Colonic mucosa (tissue), 4 donors: Measurements from ENCODE around the gene MXI1. TPM values are rescaled to one million over a fixed set of nuclear protein-coding genes. Genes with fewer than 3 reads are reported as not detected.

Experiments used
- DNase-seq: peaks from one replicate; pipeline ENCODE4 v3.0.0-alpha.2; 2020
- H3K27ac ChIP-seq: fragments of 200-600 bp; one replicate; pipeline ENCODE4 v1.8.0; 2021
- H3K27me3 ChIP-seq: fragments of 200-600 bp; one replicate; pipeline ENCODE4 v1.8.0; 2021
- H3K36me3 ChIP-seq: fragments of 200-600 bp; one replicate; pipeline ENCODE4 v1.8.0; 2021
- H3K4me1 ChIP-seq: fragments of 200-600 bp; one replicate; pipeline ENCODE4 v1.8.0; 2021; ENCODE audit warnings: mild to moderate bottlenecking
- H3K4me3 ChIP-seq: fragments of 200-600 bp; one replicate; pipeline ENCODE4 v1.8.0; 2021
- H3K9ac ChIP-seq, 2 donors: one replicate each; pipeline ENCODE4 v1.7.0; 2013; ENCODE audit warnings: control low read depth in 2 of 2, low read depth in 2 of 2, low read length in 2 of 2
- H3K9me3 ChIP-seq: fragments of 200-600 bp; one replicate; pipeline ENCODE4 v1.8.0; 2021
- CTCF ChIP-seq: fragments of 200-600 bp; IDR thresholded peaks from one replicate; pipeline ENCODE4 v1.8.0; 2022; ENCODE audit warnings: antibody characterized with exemption, mild to moderate bottlenecking
- intact Hi-C: fragments of 100-400 bp; cut with DNase I; formaldehyde crosslinking; loops from one replicate; pipeline ENCODE4 v1.14.1; 2022
- total RNA-seq, 2 donors: library from RNA; stranded (reverse); fragmentation: NEBNext Ultra II Directional in 1 of 2; extraction: Animal tissue kit (Norgen Biotek cat#: 25700) in 1 of 2; gene quantifications; one replicate each; pipeline ENCODE4 v1.2.1, GENCODE V29; 2021
- donor health status: healthy.
- donor health status: DM: no; HTN: no; CAD: no.
- donor health status: DM: no; HTN: no; CAD: no.

MXI1 gene
- total RNA-seq: 100 to 1,000 TPM in 1 of 2 donors, 10 to 100 TPM in 1; 58.0 to 304 TPM

- TF ChIP-seq CTCF: no peak
These were observed at the start of gene MXI1 for GRCh38 chr10:110207011-110207804. TSS of gene MXI1 (plus strand) at chr10:110207605. CDS start at chr10:110207809, 204 bp downstream.

GRCh38 chr10:110158051-110159005, 49.1 kb upstream of the MXI1 start:
- Histone ChIP-seq H3K36me3 (no peaks in the 10 kb centered on the region), H3K9me3 (no peaks in the 10 kb centered on the region), H3K27me3 (no peaks in the 10 kb centered on the region), H3K9ac (no peak overlapping the region), H3K4me1 (peaks cover 8% of the 10 kb centered on the region), H3K27ac (no peak overlapping the region), H3K4me3 (no peak overlapping the region)
- DNase-seq: no peak
- TF ChIP-seq CTCF: no peak
- intact Hi-C loops: no loop called here

More at GRCh38 chr10:110207011-110207804, at the start of gene MXI1:
- Histone ChIP-seq H3K27me3 (no peaks in the 10 kb centered on the region), H3K9ac (peak within 1 kb of the TSS; percentile 78 to 95), H3K4me3 (peak within 1 kb of the TSS; percentile 70), H3K9me3 (no peaks in the 10 kb centered on the region), H3K4me1 (peaks cover 5% of the 10 kb centered on the region), H3K27ac (peak within 1 kb of the TSS; percentile 85), H3K36me3 (no peaks in the 10 kb centered on the region)
- peak; percentile 94 for DNase-seq
- intact Hi-C loops: no loop called here

- Histone ChIP-seq H3K36me3 (no peaks in the 10 kb centered on the region), H3K27me3 (no peaks in the 10 kb centered on the region), H3K9me3 (no peaks in the 10 kb centered on the region), H3K4me3 (no peak overlapping the region), H3K4me1 (peaks cover 14% of the 10 kb centered on the region), H3K27ac (no peak overlapping the region), H3K9ac (no peak overlapping the region)
- DNase-seq: no peak
- no peak for TF ChIP-seq CTCF
- intact Hi-C loops: no loop called here
These were observed 47.3 kb upstream of the MXI1 start for GRCh38 chr10:110160081-110160480.

GRCh38 chr10:110160522-110160921, 46.9 kb upstream of the MXI1 start:
- no peak overlapping the region for H3K4me3 ChIP-seq
- TF ChIP-seq CTCF: no peak

GRCh38 chr10:110162741-110163145, 44.7 kb upstream of the MXI1 start:
- intact Hi-C loops: no loop called here
- peaks cover 14% of the 10 kb centered on the region for H3K4me1 ChIP-seq
- H3K4me3 ChIP-seq: no peak overlapping the region
- H3K36me3 ChIP-seq: no peaks in the 10 kb centered on the region
- DNase-seq: no peak
- no peak for TF ChIP-seq CTCF
- H3K27ac ChIP-seq: no peak overlapping the region
- no peak overlapping the region for H3K9ac ChIP-seq
- H3K9me3 ChIP-seq: no peaks in the 10 kb centered on the region
- no peaks in the 10 kb centered on the region for H3K27me3 ChIP-seq

More at GRCh38 chr10:110160522-110160921, 46.9 kb upstream of the MXI1 start:
- intact Hi-C loops: no loop called here
- Histone ChIP-seq H3K27ac (no peak overlapping the region), H3K36me3 (no peaks in the 10 kb centered on the region), H3K9me3 (no peaks in the 10 kb centered on the region), H3K9ac (no peak overlapping the region), H3K27me3 (no peaks in the 10 kb centered on the region), H3K4me1 (peaks cover 14% of the 10 kb centered on the region)
- no peak for DNase-seq
